AG04450 (cell line): ENCODE measurements around the gene PTGDR2. TPM values are rescaled to one million over a fixed set of nuclear protein-coding genes. Genes with fewer than 3 reads are reported as not detected.

Source experiments
- CTCF ChIA-PET: fragments of 300-600, 350-600 bp; formaldehyde crosslinking; extraction: SDS; loops from one replicate; lab custom pipeline; 2022; ENCODE audit warnings: antibody characterized with exemption, inconsistent platforms; lab: Charles Lee
- POLR2A ChIA-PET: fragments of 350-600 bp; formaldehyde crosslinking; extraction: SDS; loops from one replicate; lab custom pipeline; 2021; ENCODE audit warnings: antibody characterized with exemption, inconsistent platforms; lab: Yijun Ruan, JAX
- DNase-seq: peaks from one replicate; pipeline ENCODE4 v3.0.0-alpha.2; 2011; ENCODE audit warnings: low read depth, low spot score
- H3K27ac ChIP-seq: one replicate; pipeline ENCODE4 v1.5.1; 2012; ENCODE audit warnings: low read depth, low read length, control low read depth
- H3K27me3 ChIP-seq: one replicate; pipeline ENCODE4 v1.6.0; 2012; ENCODE audit warnings: low read length; ENCODE audit not compliant: control insufficient read depth, insufficient read depth
- H3K4me3 ChIP-seq: 2 replicates; pipeline ENCODE4 v1.5.1; 2011; ENCODE audit warnings: mild to moderate bottlenecking, low read depth, low read length, control low read depth
- H3K9me3 ChIP-seq: 2 replicates; pipeline ENCODE4 v1.5.1; 2012; ENCODE audit warnings: low read length; ENCODE audit not compliant: control insufficient read depth, insufficient read depth
- polyA plus RNA-seq: library from polyadenylated mRNA; depleted of rRNA; stranded (reverse); fragments of >200 nt; gene quantifications from 2 replicates; pipeline ENCODE4 v1.2.3, GENCODE V29; 2011
- TF ChIP-seq, protein P1 (sequence below): IDR thresholded peaks from 2 replicates; pipeline ENCODE4 v1.5.1; 2011; ENCODE audit warnings: low read depth, low read length, control low read depth, inconsistent platforms

Gene PTGDR2
- polyA plus RNA-seq, 1 experiment = 0.92 TPM

DNA sequence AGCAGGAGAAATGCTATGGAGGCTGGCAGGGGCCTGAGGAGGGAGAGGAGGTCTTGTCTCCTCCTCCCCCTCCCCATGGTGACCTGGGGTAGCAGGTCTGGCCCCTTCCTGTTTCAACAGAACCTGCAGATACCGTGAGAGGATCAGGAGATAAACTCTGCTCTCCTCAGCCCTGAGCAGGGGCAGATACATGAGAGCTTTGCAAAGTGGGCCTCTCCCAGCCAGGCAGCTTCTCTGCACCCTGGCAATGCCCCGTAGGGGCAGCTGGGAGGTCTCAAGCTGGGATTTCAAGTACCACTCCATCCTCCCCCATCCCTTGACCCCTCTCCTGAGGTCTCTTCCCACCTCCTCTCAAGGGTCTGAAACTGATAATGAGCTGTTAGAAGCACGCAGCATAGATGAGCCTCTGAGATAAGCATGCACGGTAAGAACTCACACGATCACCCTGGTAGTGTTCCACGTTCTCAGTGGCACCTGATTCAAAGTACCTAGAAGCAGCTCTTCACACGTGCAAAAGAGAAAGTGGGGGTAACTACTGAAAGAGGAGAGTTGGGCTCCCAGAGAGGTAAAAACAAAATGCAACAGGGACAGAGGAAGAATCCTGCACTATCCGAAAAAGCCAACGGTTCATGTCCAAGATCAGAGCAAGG lies 18.8 kb downstream of the PTGDR2 start:
- TF ChIP-seq, protein P1, sequence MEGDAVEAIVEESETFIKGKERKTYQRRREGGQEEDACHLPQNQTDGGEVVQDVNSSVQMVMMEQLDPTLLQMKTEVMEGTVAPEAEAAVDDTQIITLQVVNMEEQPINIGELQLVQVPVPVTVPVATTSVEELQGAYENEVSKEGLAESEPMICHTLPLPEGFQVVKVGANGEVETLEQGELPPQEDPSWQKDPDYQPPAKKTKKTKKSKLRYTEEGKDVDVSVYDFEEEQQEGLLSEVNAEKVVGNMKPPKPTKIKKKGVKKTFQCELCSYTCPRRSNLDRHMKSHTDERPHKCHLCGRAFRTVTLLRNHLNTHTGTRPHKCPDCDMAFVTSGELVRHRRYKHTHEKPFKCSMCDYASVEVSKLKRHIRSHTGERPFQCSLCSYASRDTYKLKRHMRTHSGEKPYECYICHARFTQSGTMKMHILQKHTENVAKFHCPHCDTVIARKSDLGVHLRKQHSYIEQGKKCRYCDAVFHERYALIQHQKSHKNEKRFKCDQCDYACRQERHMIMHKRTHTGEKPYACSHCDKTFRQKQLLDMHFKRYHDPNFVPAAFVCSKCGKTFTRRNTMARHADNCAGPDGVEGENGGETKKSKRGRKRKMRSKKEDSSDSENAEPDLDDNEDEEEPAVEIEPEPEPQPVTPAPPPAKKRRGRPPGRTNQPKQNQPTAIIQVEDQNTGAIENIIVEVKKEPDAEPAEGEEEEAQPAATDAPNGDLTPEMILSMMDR = no peak
- Histone ChIP-seq H3K4me3 (no peak overlapping the region), H3K27me3 (peaks cover 15% of the 10 kb centered on the region), H3K9me3 (no peaks in the 10 kb centered on the region; the same call in 1 of the 2 replicates), H3K27ac (no peak overlapping the region)
- no peak for DNase-seq
- POLR2A ChIA-PET = no interaction called here
- CTCF ChIA-PET = interaction anchor here (1.0 to 17.5 kb wide), 3 partner anchors 51 to 63 kb away, joined by 5 to 317 read pairs (median 5); no protein-coding TSS in a partner anchor

- TF ChIP-seq, protein P1 = no peak
- CTCF ChIA-PET = interaction anchor here (2.4 to 17.5 kb wide), 2 partner anchors 52 to 64 kb away, joined by 15 to 317 read pairs; no protein-coding TSS in a partner anchor
- POLR2A ChIA-PET = no interaction called here
- Histone ChIP-seq H3K27me3 (peaks cover 19% of the 10 kb centered on the region), H3K4me3 (no peak overlapping the region), H3K9me3 (no peaks in the 10 kb centered on the region), H3K27ac (no peak overlapping the region)
- DNase-seq = no peak
Measured at GRCh38 chr11:60835534-60835846, 20.3 kb downstream of the PTGDR2 start.

DNA sequence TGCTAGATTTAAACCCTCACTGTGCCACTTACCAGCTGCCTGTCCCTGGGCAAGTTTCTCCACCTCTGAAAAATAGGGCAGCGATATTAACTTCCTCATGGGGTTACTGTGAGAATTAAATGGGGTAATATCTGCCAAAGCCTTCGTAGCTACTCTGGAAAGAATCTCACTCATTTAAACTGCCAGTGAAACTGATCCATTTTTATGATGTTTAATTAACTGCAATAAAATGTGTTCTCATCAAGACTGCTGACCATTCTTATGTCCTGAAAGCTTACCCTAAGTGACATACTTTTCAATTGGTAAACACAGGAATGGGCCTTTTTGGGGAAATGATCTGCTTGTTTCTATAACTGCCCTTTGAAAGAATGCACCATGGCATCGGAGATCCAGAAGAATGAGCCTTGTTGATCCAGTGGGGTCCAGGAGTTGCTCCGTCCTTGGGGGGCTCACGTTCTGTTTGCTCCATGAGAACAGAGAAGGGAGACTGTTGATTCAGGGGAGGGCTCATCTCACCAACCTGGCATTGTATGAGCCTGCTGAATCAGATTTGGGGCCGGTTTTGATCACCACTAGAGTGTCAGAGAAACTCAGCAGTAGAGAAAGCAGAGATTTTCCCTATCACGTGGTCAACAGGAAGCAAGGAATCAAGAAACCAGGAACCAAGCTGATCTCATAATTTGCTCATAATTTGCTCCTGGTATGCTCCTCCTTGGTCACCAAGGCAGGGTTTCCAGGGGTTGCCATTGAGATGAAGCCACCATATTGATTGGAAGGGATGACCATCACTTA lies 20.8 kb downstream of the PTGDR2 start:
- DNase-seq = no peak
- POLR2A ChIA-PET = no interaction called here
- TF ChIP-seq, protein P1 = no peak

DNA sequence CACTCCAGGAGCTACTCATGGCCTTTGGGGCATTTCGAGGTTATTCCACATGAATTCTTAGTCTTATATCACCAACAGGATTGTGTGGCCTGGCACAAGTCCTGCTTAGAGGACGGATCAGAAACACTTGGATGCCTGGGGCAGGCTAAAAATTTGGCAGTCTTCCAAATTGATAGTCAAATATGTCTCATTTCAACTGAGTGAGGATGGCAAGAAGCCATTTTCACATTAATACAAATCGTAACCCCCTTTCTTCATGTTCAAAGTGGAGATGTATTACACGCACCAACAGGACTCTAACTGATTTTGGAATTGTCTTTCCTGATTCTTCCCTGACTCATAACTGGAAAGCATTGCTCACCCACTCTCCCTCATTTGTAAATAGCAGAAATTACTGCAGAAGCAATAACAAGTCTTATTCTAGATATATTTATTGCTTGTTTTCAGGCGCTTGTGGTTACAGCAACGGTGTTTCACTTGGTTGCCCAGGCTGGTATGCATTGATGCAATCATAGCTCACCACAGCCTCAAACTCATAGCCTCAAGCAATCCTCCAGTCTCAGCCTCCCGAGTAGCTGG lies 24.2 kb downstream of the PTGDR2 start:
- ChIA-PET POLR2A (interaction anchor here (1.1 to 1.5 kb wide), 3 partner anchors 23 to 68 kb away, joined by 3 to 6 read pairs (median 3); no protein-coding TSS in a partner anchor), CTCF (interaction anchor here (0.6 to 17.5 kb wide), 25 partner anchors 9 to 611 kb away, joined by 3 to 317 read pairs (median 7); partner anchors contain the start of genes CCDC86, MS4A10, PTGDR2 and TMEM109)
- no peaks in the 10 kb centered on the region for H3K9me3 ChIP-seq
- H3K27me3 ChIP-seq = peaks cover 28% of the 10 kb centered on the region
- no peak overlapping the region for H3K27ac ChIP-seq
- no peak for DNase-seq
- TF ChIP-seq, protein P1 = no peak
- H3K4me3 ChIP-seq = no peak overlapping the region

More for the DNA sequence above, 20.8 kb downstream of the PTGDR2 start:
- Histone ChIP-seq H3K27ac (no peak overlapping the region), H3K27me3 (peaks cover 21% of the 10 kb centered on the region), H3K9me3 (no peaks in the 10 kb centered on the region), H3K4me3 (no peak overlapping the region)
- CTCF ChIA-PET = interaction anchor here (2.4 to 17.5 kb wide), 2 partner anchors 53 to 65 kb away, joined by 15 to 317 read pairs; no protein-coding TSS in a partner anchor
